ENCODE results near the gene ASS1. TPM values are rescaled to one million over a fixed set of nuclear protein-coding genes. Genes with fewer than 3 reads are reported as not detected.
A peak's percentile ranks its signal among the peaks of the same experiment; 100 is the strongest.

ASS1 gene
- total RNA-seq, 1 donor, result 0.27 TPM

DNA sequence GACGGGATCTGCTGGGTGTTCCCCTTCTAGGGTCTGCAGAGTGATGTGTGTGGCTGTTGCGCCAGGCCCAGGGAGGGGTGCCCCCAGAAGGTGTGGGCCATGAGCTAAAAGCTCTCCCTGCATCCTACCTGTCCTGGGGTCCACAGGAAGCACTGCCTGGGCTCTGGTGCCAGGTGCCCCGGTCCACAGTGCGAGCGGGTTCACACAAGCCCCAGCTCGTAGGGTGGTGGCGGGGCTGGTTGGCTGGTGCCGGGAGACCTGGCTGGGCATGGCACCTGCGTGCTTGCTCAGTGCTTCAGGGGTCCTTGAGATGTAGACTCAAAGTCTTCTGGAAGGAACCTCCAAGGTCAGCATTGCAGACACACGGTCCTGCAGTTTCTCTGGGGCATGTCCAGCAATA, 25.5 kb downstream of the ASS1 start:
- no peak for DNase-seq (ENCODE audit: low read depth in 2 of 3, low spot score in 2 of 3)

DNA sequence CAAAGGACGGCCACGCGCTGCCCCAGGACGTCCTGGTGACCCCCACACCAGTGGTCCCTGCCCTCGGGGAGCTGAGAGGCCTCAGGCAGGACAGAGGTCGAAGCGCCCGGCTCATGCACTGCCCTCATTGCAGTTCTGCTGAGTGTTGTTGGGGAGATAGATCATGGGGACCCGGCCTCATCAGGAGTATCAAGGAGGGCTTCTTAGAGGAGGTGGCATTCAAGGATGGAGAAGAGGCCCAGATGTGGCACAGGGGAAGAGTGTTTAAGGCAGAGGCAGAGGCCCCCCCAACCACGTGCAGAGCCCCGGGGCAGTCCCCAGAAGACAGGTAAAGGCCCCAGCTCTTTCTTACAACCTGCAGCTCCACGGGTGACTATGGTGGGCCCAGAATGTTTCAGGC, 26.2 kb downstream of the ASS1 start:
- no peak for DNase-seq (ENCODE audit: low read depth in 2 of 3, low spot score in 2 of 3)

DNA sequence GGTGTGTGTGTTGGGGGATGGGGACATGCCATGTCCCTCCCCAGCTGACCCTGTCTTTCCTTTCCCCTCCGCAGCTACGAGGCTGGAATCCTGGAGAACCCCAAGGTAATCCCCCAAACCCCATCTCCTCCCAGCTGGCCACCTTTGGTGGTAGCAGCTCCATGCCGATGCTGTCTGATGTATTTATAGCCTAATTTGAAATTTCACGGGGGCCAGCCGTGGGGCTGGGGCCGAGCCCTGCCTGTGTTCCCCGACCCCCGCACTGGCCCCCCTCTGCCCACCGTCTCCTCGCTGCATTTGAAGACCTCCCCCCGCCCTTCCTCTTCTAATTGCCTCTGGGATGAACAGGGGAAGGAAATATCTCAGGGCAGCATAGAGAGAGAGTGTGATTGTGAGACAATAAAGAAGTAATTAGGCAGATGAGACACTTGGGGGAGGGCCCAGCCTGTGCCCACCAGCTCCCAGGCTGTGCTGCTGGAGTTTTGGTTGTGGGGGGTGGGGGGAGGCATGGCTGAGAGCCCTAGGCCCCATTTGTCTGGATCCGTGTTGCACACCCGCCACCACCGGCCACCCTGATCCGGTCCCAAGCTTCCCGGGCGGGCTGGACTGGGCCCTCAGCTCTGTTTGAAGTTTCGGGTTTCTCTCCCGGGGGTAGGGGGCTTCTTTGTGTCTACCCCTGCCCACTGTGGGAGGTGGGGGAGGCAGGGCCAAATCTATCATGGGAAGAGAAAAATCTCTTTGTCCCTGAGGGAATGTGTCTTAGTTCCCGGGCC, 26.8 kb downstream of the ASS1 start:
- DNase-seq (ENCODE audit: low read depth in 2 of 3, low spot score in 2 of 3), result no peak

DNA sequence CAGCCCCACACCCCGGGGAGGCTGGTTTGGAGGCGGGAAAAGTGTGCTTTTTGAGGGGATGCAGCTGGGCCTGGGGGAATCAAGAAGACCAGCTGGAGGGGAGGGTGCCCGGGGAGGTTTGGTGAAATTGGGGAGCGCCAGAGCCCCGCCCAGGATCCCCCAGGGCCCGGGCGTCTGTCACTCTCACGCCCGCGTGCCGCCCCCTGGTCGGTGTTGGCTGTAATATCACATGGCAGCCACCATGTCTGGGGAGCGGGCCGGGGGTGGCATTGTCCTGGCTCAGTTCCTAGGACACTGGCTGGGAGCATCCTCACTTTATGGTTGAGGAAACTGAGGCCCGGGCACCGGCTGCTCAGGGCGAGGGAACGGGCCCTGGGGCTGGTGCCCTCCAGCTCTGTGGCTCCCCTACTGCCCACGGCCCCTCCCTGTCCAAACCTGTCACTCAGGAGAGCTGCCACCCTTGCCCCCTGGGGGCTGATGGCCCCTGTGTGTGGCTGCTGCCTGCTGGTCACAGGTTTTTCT, 27.5 kb downstream of the ASS1 start:
- DNase-seq (ENCODE audit: low read depth in 2 of 3, low spot score in 2 of 3), result no peak

DNA sequence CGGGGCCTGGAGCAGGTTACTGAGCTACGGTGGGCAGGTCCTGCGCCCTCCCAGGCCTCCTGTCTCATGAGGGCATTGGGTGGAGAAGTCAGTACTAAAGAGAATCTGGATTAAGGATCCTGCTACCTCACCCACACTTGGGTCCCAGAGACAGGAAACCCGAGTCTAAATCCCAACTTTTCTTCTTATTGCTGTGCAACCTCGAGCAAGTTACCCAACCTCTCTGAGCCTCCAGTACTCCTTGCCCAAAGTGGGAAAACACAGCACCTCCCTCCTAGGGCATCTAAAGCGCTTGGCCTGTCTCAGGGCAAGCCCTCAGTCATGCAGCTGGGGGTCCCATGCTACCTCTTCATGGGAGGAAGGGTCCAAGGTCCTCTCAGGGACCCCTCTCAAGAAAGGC, 28.2 kb downstream of the ASS1 start:
- no peak for DNase-seq (ENCODE audit: low read depth in 2 of 3, low spot score in 2 of 3)

DNA sequence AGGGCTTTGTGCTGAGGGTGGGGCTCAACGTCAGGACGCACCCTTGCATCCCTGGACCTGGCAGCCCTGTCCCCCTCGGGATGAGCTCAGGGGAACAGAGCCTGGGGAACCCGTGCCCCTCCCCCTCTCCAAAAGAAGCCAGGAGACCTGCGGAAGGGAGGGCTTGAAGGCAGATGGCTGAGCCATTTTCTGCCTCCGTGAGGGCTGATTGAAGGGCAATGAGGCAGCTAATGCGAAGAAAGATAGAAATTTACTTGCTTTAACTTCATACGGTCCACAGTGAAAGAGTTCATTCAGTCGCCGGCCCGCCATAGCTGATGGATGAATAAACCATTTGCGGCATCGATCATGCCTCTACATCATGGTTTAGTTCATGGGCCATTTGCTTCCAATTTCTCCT, 28.8 kb downstream of the ASS1 start:
- no peak for DNase-seq (ENCODE audit: low read depth in 2 of 3, low spot score in 2 of 3)

DNA sequence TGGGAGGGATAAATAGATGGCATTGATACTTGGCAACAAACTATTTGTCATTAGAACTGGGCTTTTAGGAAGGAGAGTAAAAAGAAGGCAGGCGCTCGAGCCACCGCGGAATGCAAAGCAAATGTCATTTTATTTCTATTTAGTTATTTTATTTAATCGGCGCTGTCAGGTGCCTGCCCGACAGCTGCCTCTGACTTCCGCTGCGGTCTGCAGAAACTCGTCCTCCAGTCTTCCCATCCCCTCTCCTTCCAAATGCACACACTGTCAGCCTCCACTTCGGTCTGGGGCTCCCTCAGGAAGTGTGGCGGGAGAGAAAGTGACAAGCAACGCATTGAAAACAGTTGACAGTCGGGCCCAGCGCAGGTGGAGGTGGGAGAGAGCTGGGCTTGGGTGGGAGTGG, 29.3 kb downstream of the ASS1 start:
- DNase-seq (ENCODE audit: low read depth in 2 of 3, low spot score in 2 of 3), result no peak

DNA sequence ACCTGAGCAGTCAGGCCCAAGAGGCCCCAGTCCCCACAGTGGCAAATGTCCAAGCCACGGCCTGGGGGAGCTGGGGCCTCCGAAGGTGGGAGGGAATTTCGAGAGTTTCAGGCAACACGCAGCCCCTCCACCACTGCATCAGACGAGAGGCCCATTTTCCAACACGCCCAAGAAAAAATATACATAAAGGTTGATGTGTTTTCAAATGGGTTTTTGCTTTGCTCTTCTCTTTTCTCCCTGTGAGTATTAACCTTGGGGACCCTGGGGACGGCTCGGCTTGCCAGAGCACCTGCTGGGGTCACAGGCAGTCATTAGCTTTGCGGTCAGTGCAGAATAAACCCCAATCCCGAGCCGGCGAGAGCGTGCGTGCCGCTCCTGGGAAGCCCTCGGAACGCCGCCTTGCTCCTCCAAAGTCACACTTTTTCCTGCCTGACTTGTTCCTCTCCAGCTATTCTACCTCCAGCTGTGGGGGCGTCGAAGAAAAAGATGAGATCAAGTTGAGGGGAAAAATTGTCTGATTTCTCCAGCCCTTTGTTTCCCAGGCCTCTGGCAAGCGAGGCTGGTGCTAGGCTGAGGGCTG, 31.5 kb downstream of the ASS1 start:
- DNase-seq (ENCODE audit: low read depth in 2 of 3, low spot score in 2 of 3), result no peak

DNA sequence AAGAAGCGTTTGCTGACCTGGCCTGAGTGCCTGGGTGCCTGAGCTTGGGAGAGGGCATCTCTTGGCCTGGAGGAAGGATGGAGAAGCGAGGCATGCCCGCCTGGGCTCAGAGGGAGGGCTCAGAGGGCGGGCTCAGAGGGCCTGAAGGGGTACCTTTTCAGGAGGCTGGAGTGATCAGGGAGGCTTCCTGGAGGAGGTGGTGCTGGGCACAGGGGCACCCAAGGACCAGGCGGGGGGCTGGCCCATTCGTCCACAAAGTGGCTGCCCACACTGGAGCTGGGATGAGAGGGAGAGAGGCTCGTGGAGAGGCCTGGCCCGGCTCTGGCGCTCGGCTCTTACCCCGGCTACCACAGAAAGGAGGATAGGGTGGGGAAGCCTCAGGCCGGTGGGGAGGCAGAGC, 32.8 kb downstream of the ASS1 start:
- DNase-seq (ENCODE audit: low read depth in 2 of 3, low spot score in 2 of 3), result no peak

DNA sequence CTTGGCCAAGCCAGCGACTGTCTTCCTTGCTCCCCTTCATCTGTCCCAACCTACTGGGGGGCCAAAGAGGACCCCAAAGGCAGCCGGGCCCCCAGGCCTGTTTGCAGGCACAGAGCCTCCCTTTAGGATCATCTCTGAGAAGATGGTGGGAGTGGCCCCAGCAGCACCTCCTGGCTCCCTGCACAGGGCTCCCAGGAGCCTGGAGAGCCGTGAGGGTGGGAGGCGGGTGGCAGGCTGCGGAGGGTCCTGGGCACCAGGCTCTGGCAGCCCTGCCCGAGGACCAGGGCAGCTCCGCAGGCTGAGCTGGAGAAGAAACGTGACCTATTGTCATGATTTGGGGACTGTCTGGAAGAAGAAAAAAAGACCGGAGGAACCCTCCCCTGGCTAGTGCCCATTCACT, 33.4 kb downstream of the ASS1 start:
- no peak for DNase-seq (ENCODE audit: low read depth in 2 of 3, low spot score in 2 of 3)

DNA sequence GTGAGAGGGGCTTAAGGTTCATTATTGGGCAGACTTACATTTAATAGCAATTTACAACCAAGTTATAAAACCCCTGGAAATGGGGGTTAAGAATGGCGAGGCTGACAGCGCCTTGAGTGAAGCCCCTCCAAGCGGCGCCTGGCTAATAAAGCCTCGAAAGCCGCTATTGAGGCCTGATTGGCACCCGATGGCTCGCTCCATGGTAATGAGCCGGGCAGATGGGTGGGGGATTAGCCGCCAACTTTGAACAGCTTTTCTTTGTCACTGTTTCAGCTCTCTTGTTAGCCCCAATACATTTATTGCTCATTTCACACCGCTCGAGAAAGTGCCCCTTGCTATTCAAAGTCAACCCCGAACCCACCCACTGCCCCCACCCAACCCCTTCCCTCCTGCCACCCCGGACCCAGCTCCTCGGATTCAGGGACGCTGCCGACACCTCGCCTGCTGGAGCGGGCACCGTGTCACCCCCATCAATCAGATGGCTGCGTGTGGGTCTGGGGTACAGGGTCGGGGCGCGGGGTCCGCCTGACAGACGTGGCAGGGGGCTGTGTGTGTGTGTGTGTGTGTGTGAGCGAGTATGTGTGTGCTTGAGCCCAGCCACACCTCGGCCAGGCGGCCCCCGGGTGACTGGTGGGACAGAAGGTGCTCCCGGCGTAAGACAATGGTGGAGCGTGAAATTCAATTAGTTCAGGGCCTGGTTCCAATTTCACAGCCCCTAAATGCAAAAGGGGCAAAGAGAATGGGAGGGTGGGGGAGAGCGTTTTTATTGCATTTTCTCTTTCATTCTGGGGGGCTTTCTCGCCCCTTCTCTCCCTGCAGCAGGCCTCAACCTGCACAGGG, 34.2 kb downstream of the ASS1 start:
- DNase-seq (ENCODE audit: low read depth in 2 of 3, low spot score in 2 of 3), result no peak

DNA sequence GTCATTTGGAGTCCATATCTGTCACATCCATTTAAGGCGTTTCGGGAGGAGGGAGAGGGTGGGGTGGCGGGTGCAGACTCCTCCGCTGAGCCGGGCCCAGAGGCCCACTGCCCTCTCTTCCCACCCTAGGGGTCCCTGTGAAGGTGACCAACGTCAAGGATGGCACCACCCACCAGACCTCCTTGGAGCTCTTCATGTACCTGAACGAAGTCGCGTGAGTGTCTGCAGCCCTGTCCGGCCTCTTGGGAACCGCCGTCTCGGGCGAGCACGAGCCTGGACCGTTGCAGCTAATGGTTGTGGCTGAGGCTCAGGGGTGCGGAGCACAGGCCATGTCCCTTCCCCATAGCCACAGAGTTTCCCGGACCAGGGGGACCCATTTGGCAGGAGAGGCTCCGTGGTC, 34.8 kb downstream of the ASS1 start:
- DNase-seq (ENCODE audit: low read depth in 2 of 3, low spot score in 2 of 3), result no peak

DNA sequence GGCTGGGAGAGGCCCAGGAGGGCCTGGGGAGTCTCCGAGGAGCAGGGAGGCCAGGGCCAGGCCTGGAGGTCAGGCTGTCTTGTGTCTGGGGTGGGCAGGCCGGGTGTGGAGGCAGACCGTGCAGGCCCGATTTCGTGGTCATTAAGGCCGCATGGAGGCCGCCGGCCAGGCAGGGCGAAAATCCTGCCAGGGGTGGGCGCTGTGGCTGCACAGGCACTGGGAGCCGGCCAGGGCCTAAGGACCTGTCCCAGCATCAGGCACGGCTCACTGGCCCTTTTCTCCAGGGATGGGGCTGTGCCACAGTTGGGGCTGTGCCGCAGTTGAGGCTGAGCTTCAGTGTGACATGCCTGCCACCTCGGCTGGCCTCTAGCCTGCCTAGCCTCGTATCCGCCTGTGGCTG, 35.9 kb downstream of the ASS1 start:
- DNase-seq (ENCODE audit: low read depth in 2 of 3, low spot score in 2 of 3), result no peak

DNA sequence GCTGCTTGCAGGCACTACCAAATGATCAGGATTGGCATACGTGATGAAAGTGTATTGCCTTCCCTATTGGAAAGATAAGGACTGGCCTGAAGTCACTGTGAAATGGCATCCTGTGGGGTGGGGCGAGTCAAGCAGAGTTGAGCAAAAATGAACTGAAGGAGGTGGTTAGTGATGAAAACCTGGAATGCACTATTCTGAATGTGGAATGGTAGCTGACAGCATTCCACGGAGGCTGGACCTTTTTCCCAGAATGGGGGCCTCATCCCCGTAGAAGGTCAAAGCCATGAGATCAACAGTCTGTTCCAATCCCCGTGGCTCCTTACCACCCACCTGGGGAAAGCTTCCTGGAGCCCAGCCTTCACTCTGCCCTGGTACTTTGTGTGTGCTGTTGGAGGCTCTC, 37.7 kb downstream of the ASS1 start:
- no peak for DNase-seq (ENCODE audit: low read depth in 2 of 3, low spot score in 2 of 3)

DNA sequence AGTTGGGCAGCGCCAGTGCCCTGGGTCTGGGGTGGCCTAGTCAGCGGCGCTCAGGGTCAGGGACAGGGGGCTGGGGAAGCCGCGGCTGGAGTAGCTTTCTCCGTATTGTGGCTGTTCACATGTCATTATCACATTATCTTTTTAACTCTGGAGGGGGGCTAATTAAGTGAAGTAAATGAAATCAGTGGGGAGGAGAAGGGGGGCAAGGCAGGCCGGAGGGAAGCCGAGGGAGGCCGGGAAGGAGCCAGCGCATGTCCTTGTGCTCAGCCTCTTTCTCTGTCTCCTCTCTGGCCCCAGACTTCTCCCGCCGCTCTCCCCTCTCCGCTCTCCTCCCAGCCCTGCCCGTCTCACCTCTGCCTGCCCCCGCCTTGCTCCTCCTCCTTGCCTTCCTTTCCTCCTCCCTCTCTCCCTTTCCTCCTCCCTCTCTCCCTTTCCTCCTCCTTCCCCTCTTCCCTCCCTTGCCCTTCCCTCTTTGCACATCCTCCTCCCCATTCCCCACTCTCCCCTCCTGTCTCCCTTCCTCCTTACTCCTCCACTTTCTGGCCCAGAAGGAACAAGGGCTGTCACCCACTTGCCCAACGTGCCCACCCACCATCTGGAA, 38.7 kb downstream of the ASS1 start:
- no peak for DNase-seq (ENCODE audit: low read depth in 2 of 3, low spot score in 2 of 3)

DNA sequence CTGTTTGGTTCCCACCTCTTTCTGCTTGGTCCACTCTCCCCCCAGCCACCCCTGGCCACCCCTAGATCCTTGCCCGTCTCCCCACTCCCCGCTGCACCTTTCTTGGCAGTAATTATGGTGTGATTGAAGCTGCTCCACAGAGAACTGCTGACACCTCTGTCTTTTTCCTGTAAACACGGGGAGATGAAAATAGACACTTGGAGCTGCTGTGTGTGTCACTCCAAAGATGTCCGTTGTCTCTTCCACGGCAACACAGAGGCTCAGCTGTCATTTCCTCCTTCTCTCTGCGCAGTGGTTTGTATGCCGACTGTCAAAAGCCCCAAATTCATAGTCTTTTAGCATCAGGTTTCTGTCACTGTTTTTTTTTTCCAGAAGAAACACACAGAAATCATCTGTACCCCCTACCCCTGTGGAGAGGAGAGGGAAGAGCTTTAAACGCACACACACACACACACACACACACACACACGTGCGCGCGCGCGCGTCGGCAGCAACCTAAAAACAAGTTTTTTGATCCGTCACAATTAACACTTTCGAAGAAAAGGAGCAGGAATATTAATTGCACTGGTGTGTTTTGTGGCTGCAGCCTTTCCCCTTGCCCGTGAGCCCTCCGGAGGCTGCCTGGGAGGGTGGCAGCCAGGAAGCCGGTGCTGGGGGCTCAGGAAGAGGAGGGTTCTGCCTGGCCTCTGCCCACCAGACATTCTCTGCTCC, 39.8 kb downstream of the ASS1 start:
- no peak for DNase-seq (ENCODE audit: low read depth in 2 of 3, low spot score in 2 of 3)

DNA sequence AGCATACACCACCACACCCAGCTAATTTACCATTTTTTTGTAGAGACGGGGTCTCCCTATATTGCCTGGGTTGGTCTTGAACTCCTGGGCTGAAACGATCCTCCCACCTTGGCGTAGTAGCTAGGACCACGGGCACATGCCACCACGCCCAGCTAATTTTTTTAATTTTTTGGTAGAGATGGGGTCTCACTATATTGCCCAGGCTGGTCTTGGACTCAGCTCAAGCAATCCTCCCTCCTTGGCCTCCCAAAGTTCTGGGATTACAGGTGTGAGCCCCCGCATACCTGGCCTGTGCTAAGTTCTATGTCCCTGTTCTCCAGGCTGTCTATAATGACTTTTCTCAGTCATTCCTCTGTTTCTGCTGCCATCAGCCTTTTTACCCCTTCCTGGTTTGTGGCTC, 41.3 kb downstream of the ASS1 start:
- DNase-seq (ENCODE audit: low read depth in 2 of 3, low spot score in 2 of 3), result no peak

DNA sequence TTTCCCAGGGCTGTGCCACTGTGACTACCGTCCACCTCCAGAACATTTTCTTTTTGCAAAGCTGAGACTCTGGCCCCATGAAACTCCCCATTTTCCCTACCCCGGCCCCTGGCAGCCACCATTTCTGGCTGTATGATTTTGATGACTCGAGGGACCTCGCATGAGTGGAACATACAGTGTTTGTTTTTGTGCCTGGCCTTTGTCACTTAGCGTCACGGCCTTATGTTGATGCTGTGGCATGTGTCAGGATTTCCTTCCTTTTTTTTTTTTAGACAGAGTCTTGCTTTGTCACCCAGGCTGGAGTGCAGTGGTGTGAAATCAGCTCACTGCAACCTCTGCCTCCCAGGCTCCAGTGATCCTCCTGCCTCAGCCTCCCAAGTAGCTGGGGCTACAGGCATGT, 42.7 kb downstream of the ASS1 start:
- DNase-seq (ENCODE audit: low read depth in 2 of 3, low spot score in 2 of 3), result peak in 2 of 3 donors; percentile 19 to 37

DNA sequence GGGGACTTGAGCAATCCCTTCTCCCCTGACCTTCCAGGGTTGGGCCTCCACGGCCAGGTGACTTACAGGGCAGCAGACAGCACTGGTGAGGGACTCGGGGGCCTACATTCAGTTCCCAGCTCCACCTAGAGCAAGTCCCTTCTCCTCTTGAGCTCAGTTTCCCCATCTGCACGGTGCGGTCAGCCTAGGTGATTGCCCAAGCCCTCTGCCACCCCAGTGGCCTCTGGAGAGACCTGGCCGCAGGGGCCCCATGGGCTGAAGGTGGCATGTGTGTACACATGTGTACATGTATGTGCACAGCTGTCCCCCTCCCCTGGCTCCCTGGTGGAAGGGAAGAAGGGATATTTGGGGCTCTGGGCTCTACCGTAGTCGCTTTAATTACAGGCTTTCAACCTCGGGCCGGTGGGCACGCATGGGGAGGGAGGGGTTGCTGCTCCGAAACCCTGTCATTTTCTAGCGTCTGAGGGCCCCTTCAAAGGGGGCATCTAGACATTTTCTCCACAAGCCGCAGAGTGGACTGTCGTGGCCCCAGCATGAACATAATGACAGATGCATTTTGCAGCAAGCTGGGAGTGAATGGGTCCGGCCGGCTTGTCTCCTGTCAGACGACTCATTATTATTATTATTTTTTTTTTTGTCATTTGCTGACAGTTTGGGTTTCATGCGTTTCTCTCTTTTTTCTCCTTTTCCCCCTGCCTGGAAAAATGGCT, 44.0 kb downstream of the ASS1 start:
- no peak for DNase-seq (ENCODE audit: low read depth in 2 of 3, low spot score in 2 of 3)

DNA sequence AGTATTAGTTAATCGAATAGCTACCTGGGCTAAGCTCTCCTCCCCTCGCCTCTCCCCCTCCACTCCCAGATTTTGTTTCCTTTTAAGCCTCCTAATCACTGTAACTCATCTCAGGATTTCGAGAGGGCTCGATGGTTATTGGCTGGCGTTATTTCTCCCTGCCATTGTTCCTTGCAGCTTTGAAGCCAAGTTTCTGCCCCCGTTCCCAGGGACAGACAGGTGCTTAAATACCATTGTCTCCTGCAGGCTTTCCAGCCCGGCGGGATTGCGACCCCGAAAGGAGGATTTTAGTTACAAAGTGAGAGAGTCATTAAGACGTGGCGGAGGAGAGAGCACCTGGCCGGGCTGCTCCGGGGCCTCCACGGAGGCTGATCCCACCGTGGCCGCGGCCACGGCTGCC, 46.2 kb downstream of the ASS1 start:
- DNase-seq (ENCODE audit: low read depth in 2 of 3, low spot score in 2 of 3), result no peak
